A549 (cell line): ENCODE results near the gene STMN3.

ENCODE experiments used
- CHD2 ChIP-seq: fragments of 150-350 bp; IDR thresholded peaks from 2 replicates; pipeline ENCODE4 v1.6.1; 2014; ENCODE audit warnings: low read length; ENCODE audit not compliant: partially characterized antibody
- CTCF ChIP-seq: fragments of >200 bp; sonication (Bioruptor Twin); formaldehyde crosslinking; IDR thresholded peaks from 3 replicates; pipeline ENCODE4 v1.5.1; 2016
- ESRRA ChIP-seq: fragments of 150-350 bp; IDR thresholded peaks from 2 replicates; pipeline ENCODE4 v1.6.1; 2014; ENCODE audit warnings: mild to moderate bottlenecking, low read length, borderline replicate concordance
- POLR2A ChIP-seq: IDR thresholded peaks from 2 replicates; pipeline ENCODE4 v1.6.1; 2012; ENCODE audit warnings: mild to moderate bottlenecking, low read length

- TF ChIP-seq CTCF, result no peak
- no peak for TF ChIP-seq POLR2A
- no peak for TF ChIP-seq CHD2
- no peak for TF ChIP-seq ESRRA
Measured at GRCh38 chr20:63597651-63598478, 55.4 kb downstream of the STMN3 start.
